SKM-1 treated with dmso at 0.1 percent for 144 hours (cell line): ENCODE data around the gene RTN4R.
"Not testable (repeated sequence)": the region's sequence is repeated elsewhere in the genome, so short reads cannot be mapped to it uniquely, and the experiment has no call there.

Experiments
- DNase-seq: peaks from one replicate; lab custom pipeline; 2025; ENCODE audit not compliant: unreplicated experiment; lab: John Stamatoyannopoulos, UW

The RTN4R gene

GRCh38 chr22:20268279-20269012 is at the start of gene RTN4R:
TSS of gene RTN4R (minus strand) at chr22:20268318. CDS start at chr22:20268092, 226 bp downstream.
- DNase-seq = peak; percentile 26

GRCh38 chr22:20317402-20318042 is 49.4 kb upstream of the RTN4R start:
- peak; percentile 13 for DNase-seq

GRCh38 chr22:20316844-20317401 is 48.8 kb upstream of the RTN4R start:
- DNase-seq = no peak

GRCh38 chr22:20316217-20316843 is 48.2 kb upstream of the RTN4R start:
- DNase-seq = no peak

GRCh38 chr22:20315337-20316216 is 47.5 kb upstream of the RTN4R start:
- DNase-seq = no peak

- not testable (repeated sequence) for DNase-seq
Measured at GRCh38 chr22:20314741-20315336, 46.7 kb upstream of the RTN4R start.

- not testable (repeated sequence) for DNase-seq
Measured at GRCh38 chr22:20314206-20314605, 46.1 kb upstream of the RTN4R start.

GRCh38 chr22:20313306-20314077 is 45.4 kb upstream of the RTN4R start:
- not testable (repeated sequence) for DNase-seq

GRCh38 chr22:20312396-20313191 is 44.5 kb upstream of the RTN4R start:
- no peak for DNase-seq

GRCh38 chr22:20311249-20312062 is 43.3 kb upstream of the RTN4R start:
- DNase-seq = not testable (repeated sequence)

- not testable (repeated sequence) for DNase-seq
Measured at GRCh38 chr22:20310773-20311172, 42.7 kb upstream of the RTN4R start.

GRCh38 chr22:20310180-20310579 is 42.1 kb upstream of the RTN4R start:
- not testable (repeated sequence) for DNase-seq

- not testable (repeated sequence) for DNase-seq
Measured at GRCh38 chr22:20308806-20309650, 40.9 kb upstream of the RTN4R start.

- DNase-seq = not testable (repeated sequence)
Measured at GRCh38 chr22:20307448-20308447, 39.6 kb upstream of the RTN4R start.

- not testable (repeated sequence) for DNase-seq
Measured at GRCh38 chr22:20306646-20307447, 38.7 kb upstream of the RTN4R start.
